A549 treated with DMSO at 1 μM for 4 hours (cell line): Measurements from ENCODE around the gene TAC1. TPM values are rescaled to one million over a fixed set of nuclear protein-coding genes. Genes with fewer than 3 reads are reported as not detected.

Experiments used
- total RNA-seq: library from RNA; stranded (reverse); fragments of 200-300 nt; extraction: Qiagen RNA extraction; gene quantifications from 5 replicates; pipeline ENCODE4 v1.2.3, GENCODE V29; 2022; ENCODE audit warnings: low read depth

TAC1 gene
- 0.09 to 0.13 TPM in 2 of 5 replicates, not detected in the others for total RNA-seq

GRCh38 chr7:97731736-97732564, at the start of gene TAC1:
Gene TAC1, plus strand, starts transcription at chr7:97732086. Its CDS starts 527 bp downstream, at chr7:97732613.

Other genes starting within 250 kb of the TAC1 start
- 55.5 to 70.9 TPM (median 58.6 TPM) in 5 replicates for gene ASNS, start 140.3 kb downstream of the TAC1 start, total RNA-seq